ENCODE measurements around the gene CHST9. TPM values are rescaled to one million over a fixed set of nuclear protein-coding genes. Genes with fewer than 3 reads are reported as not detected.
A peak's percentile ranks its signal among the peaks of the same experiment; 100 is the strongest.

CHST9 gene
- total and polyA plus RNA-seq, 9 of the 15 experiments (the other 6 are each of a cell fraction or from before 2014, with no cell fraction given): not detected

GRCh38 chr18:26926066-26926675, 258.9 kb downstream of the CHST9 start:
- TF ChIP-seq, protein P1, sequence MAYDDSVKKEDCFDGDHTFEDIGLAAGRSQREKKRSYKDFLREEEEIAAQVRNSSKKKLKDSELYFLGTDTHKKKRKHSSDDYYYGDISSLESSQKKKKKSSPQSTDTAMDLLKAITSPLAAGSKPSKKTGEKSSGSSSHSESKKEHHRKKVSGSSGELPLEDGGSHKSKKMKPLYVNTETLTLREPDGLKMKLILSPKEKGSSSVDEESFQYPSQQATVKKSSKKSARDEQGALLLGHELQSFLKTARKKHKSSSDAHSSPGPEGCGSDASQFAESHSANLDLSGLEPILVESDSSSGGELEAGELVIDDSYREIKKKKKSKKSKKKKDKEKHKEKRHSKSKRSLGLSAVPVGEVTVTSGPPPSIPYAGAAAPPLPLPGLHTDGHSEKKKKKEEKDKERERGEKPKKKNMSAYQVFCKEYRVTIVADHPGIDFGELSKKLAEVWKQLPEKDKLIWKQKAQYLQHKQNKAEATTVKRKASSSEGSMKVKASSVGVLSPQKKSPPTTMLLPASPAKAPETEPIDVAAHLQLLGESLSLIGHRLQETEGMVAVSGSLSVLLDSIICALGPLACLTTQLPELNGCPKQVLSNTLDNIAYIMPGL (CRISPR knock-in tag; IDR thresholded peaks at IDR 0.05): no peak
- TF ChIP-seq MTA2 (IDR thresholded peaks at IDR 0.05; ENCODE audit: low read depth) (no peak), HNRNPH1 (optimal IDR thresholded peaks at IDR 0.05; ENCODE audit: low read depth, low read length) (no peak), ZNF436 (CRISPR knock-in tag; IDR thresholded peaks at IDR 0.05) (no peak), ZFP1 (CRISPR knock-in tag; IDR thresholded peaks at IDR 0.05) (no peak), DNMT1 (IDR thresholded peaks at IDR 0.05) (no peak), TCFL5 (CRISPR knock-in tag; conservative IDR thresholded peaks at IDR 0.05) (no peak), MTF1 (CRISPR knock-in tag; IDR thresholded peaks at IDR 0.05; ENCODE audit: borderline replicate concordance) (no peak), PYGO2 (tag; IDR thresholded peaks at IDR 0.05) (no peak), ZNF449 (CRISPR knock-in tag; IDR thresholded peaks at IDR 0.05) (no peak), HIVEP1 (CRISPR knock-in tag; IDR thresholded peaks at IDR 0.05) (no peak), SP1 (CRISPR knock-in tag; IDR thresholded peaks at IDR 0.05) (no peak), SREBF1 (IDR thresholded peaks at IDR 0.05; ENCODE audit: borderline replicate concordance, low read depth, low read length) (no peak), FOXM1 (IDR thresholded peaks at IDR 0.05; ENCODE audit: low read depth) (no peak), FOXM1 (CRISPR knock-in tag; IDR thresholded peaks at IDR 0.05; ENCODE audit: low read depth) (no peak), SMAD2 (IDR thresholded peaks at IDR 0.05; ENCODE audit: low read depth, low read length) (no peak)
- POLR2A ChIA-PET: no interaction called here
- Histone ChIP-seq H3K9me1 (ENCODE audit: control insufficient read depth, insufficient read depth, low read length) (no peaks in the 10 kb centered on the region), H3K4me2 (ENCODE audit: insufficient read depth, low read length) (no peak overlapping the region), H3K4me3 (no peak overlapping the region), H3K4me1 (replicated peaks in 1 of 2; ENCODE audit: control insufficient read depth in 2 of 2, insufficient read depth in 2 of 2, low read length in 2 of 2) (no peaks in the 10 kb centered on the region), H3K9me3 (replicated peaks; ENCODE audit: control insufficient read depth, insufficient read depth, low read depth, low read length) (no peaks in the 10 kb centered on the region; the same call in 1 of the 2 replicates), H2AFZ (ENCODE audit: low read depth, low read length) (no peak overlapping the region), H3K36me3 (ENCODE audit: control insufficient read depth, insufficient read depth, low read length) (no peaks in the 10 kb centered on the region), H3K27me3 (ENCODE audit: control insufficient read depth in 2 of 2, insufficient read depth in 2 of 2, low read length in 2 of 2) (no peaks in the 10 kb centered on the region), H3K27ac (ENCODE audit: extremely low read depth, low read depth, low read length) (no peak overlapping the region), H3K79me2 (ENCODE audit: control insufficient read depth, insufficient read depth, low read length) (no peaks in the 10 kb centered on the region), H3K9ac (ENCODE audit: insufficient read depth in 1 of 2, low read depth in 2 of 2, low read length in 2 of 2) (no peak overlapping the region), H4K20me1 (replicated peaks; ENCODE audit: control insufficient read depth, insufficient read depth, low read length) (no peaks in the 10 kb centered on the region)
- CTCF ChIA-PET (ENCODE audit: low intra/inter-chr PET ratio): no interaction called here
- no peak for ATAC-seq
- 0% methylated on average over 1 of the region's 1 CpG for WGBS (ENCODE audit: insufficient coverage, low coverage, missing lambda C conversion rate)
- no peak for DNase-seq (ENCODE audit: extremely low read depth in 1 of 4, low spot score in 3 of 4)
- peak; percentile 11 for FAIRE-seq
- BruUV-seq (replicated peaks): no TSS peak
- intact Hi-C loops (cut with micrococcal nuclease) (no loop called here), in situ Hi-C loops (cut with MboI) (no loop called here)
